Measurements from ENCODE around the gene EXTL1.

Gene EXTL1

GRCh38 chr1:26077524-26077923 is 55.9 kb downstream of the EXTL1 start:
- H3K4me3 ChIP-seq (replicated peaks; ENCODE audit: low read depth, low read length), result no peak overlapping the region
- TF ChIP-seq CTCF (IDR thresholded peaks at IDR 0.05; ENCODE audit: low read length, missing control alignments), result no peak
- no peak for DNase-seq (ENCODE audit: low read depth)

DNA sequence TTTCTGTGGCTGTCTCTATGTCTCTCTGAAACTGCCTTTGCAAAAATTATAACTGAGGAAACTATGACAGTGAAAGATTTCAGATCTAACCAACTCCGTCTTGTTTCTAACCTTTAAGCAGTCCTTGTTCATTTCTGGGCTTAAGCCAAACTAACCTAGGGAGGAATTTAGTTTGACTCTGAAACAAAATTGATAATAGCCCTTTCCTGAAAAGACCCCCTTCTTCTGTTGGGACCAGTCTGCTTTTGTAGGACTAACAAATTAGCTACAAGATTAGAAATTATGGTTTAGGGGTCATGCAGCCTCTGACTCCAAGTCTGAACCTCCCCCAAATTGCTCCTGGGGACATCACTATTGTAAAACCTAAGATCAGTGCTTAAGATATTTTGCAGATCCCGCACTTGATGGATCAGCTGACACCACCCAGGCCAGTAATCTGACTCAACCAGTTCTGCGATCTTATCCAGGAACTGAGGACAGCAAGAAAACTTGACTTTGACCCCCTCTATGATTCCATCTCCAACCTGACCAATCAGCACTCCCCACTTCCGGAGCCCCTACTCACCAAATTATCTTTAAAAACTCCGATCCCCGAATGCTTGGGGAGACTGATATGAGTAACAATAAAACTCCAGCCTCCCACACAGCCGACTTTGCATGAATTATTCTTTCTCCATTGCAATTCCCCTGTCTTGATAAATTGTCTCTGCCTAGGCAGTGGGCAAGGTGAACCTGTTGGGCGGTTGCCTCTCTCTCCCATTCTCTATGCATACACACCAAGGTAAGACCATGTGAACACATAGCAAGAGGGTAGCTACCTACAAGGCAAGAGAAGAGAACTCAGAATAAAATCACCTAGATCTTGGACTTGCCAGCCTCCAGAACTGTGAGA is 57.0 kb downstream of the EXTL1 start:
- H3K4me3 ChIP-seq (replicated peaks; ENCODE audit: low read depth, low read length), result no peak overlapping the region
- no peak for DNase-seq (ENCODE audit: low read depth)
- TF ChIP-seq CTCF (IDR thresholded peaks at IDR 0.05; ENCODE audit: low read length, missing control alignments), result no peak

DNA sequence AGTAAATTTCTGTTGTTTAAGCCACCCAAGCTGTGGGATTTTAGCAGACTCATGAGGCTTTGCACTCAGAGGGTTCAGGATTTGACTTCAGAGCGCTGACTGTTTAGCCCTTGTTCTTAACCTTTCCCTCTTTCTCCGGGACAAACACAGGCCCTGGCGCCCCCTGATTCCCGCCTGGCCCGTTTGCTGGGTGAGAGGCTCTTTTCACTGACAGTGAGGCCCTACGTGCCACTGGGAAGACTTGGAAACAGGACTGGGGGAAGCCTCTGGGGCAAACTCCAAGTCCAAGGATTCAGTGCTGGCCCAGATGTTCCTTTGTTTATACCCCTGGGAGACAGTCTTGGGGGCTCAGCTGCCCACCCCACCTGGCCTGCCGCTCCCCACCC is 57.6 kb downstream of the EXTL1 start:
- no peak for TF ChIP-seq CTCF (IDR thresholded peaks at IDR 0.05; ENCODE audit: low read length, missing control alignments)
- no peak overlapping the region for H3K4me3 ChIP-seq (replicated peaks; ENCODE audit: low read depth, low read length)
- DNase-seq (ENCODE audit: low read depth), result no peak

DNA sequence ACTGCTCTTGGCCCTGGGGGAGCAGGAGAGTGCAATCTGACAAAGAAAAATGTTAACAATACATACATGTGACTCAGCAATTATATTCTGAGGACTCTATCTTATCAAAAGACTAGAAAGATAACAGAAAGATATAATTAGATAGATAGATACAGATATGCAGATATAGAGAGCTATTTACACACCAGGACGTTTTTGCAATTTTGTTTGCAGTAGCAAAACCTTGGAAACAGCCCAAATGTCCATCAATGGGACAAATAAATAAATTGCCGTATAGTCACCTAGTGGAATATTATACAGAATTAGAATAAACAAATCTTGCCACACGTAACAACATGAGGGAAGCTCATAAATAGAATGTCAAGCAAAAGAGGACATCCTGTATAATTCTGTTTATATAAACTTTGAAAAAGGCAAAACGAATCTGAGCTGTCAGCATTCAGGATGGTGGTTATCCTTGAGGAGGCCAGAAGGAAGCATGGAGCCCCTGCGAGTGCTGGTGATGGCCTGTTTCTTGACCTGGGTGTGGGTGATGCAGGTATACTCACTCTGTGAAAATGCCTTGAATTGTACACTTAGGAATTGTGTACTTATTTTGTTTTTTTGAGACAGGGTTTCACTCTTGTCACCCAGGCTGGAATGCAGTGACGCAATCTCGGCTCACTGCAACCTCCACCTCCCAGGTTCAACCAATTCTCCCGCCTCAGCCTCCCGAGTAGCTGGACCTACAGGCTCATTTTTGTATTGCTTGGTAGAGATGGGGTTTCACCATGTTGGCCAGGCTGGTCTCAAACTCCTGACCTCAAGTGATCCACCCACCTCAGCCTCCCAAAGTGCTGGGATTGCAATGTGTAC is 58.6 kb downstream of the EXTL1 start:
- H3K4me3 ChIP-seq (replicated peaks; ENCODE audit: low read depth, low read length), result no peak overlapping the region
- no peak for TF ChIP-seq CTCF (IDR thresholded peaks at IDR 0.05; ENCODE audit: low read length, missing control alignments)
- DNase-seq (ENCODE audit: low read depth), result no peak

- TF ChIP-seq CTCF (IDR thresholded peaks at IDR 0.05; ENCODE audit: low read length, missing control alignments), result no peak
- DNase-seq (ENCODE audit: low read depth), result no peak
- no peak overlapping the region for H3K4me3 ChIP-seq (replicated peaks; ENCODE audit: low read depth, low read length)
These were observed 59.9 kb downstream of the EXTL1 start for GRCh38 chr1:26081267-26082019.

- no peak for TF ChIP-seq CTCF (IDR thresholded peaks at IDR 0.05; ENCODE audit: low read length, missing control alignments)
- no peak for DNase-seq (ENCODE audit: low read depth)
- no peak overlapping the region for H3K4me3 ChIP-seq (replicated peaks; ENCODE audit: low read depth, low read length)
These were observed 60.4 kb downstream of the EXTL1 start for GRCh38 chr1:26082020-26082350.

Measured in fibroblast of pulmonary artery (primary cell).